ENCODE results near the gene CD248.

CD248 gene

DNA sequence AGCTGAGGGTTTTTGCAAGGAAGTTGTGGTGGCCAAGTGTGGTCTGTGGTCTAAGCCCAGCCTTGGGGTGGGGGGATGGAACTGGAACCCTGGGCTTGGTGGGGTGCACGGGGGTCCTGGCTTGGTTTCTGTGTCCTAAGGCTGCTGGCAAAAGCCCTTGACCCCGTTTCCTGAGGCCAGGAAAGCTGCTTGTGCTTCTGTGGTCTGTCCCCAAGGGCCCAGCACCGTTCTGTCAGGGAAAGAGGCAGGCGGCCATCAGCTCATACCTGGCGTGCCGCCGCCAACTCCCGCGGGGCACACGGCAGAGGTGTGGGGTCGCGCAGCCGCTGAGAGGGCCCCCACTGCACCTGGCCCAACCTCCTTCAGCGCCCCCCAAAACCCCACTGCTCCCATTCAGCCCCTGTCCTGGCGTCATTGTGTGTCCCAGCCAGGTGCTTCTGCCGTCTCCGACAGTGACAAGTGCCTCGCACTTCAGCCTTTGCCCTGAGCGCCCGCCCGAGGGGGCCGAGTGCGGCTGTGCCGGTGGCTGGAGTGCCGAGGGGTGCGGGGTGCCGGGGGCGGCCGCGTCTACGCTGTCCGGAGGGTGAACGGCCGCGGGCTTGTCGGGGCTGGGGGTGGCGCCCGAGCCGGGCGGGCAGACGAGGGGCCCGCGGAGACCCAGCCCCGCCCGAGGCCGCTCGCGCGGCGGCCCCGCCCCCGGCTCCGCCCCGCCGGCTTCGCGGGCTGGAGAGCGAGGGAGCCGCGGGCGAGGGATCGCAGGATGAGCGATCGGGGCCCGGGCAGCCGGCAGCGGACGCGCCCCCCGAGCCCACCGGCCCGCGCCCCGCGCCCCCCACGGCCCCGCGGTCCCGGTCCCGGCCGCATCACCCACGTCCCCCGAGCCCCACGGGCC is 39.1 kb downstream of the CD248 start, which contains the start of gene CNIH2:
Gene CNIH2 (plus strand): TSS at position 705 of the 892 bp plus-strand sequence. CDS start 282 bp downstream, outside the sequence.
- ChIA-PET POLR2A (interaction anchor here (1.1 to 1.6 kb wide), 2 partner anchors 10 to 12 kb away, joined by 3 to 5 read pairs; partner anchors contain the start of genes RAB1B and YIF1A), CTCF (interaction anchor here (1.0 kb wide), 2 partner anchors 9 to 34 kb away, joined by 3 to 4 read pairs; partner anchors contain the start of gene RAB1B)
- Histone ChIP-seq H3K27ac (ENCODE audit: extremely low read depth, low read depth, low read length) (no peak within 1 kb of the TSS), H3K4me1 (ENCODE audit: control insufficient read depth, insufficient read depth, low read length) (no peaks in the 10 kb centered on the region), H3K4me3 (ENCODE audit: low read depth, low read length) (peak within 1 kb of the TSS; percentile 27), H3K36me3 (ENCODE audit: control insufficient read depth in 2 of 2, insufficient read depth in 1 of 2, low read length in 2 of 2) (peaks cover 0 to 38% of the 10 kb centered on the region in 2 experiments; a peak in 1 of 3 replicates), H3K9me3 (ENCODE audit: control insufficient read depth, insufficient read depth, low read depth, low read length) (no peaks in the 10 kb centered on the region)
- TF ChIP-seq, protein P1, sequence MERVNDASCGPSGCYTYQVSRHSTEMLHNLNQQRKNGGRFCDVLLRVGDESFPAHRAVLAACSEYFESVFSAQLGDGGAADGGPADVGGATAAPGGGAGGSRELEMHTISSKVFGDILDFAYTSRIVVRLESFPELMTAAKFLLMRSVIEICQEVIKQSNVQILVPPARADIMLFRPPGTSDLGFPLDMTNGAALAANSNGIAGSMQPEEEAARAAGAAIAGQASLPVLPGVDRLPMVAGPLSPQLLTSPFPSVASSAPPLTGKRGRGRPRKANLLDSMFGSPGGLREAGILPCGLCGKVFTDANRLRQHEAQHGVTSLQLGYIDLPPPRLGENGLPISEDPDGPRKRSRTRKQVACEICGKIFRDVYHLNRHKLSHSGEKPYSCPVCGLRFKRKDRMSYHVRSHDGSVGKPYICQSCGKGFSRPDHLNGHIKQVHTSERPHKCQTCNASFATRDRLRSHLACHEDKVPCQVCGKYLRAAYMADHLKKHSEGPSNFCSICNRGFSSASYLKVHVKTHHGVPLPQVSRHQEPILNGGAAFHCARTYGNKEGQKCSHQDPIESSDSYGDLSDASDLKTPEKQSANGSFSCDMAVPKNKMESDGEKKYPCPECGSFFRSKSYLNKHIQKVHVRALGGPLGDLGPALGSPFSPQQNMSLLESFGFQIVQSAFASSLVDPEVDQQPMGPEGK (tag by site-specific recombination; IDR thresholded peaks at IDR 0.05): peak; percentile 31; the same call in 1 of the 2 replicates
- 0 out of 2 replicates have a peak, but pooled peaks have one; percentile 14 for TF ChIP-seq ZIC2 (tag by site-specific recombination; IDR thresholded peaks at IDR 0.05)
- TF ChIP-seq IKZF3 (tag by site-specific recombination; IDR thresholded peaks at IDR 0.05): no peak
- peak; percentile 64 for TF ChIP-seq ZBTB8A (tag by site-specific recombination; IDR thresholded peaks at IDR 0.05)
- TF ChIP-seq GLIS1 (tag by site-specific recombination; IDR thresholded peaks at IDR 0.05): peak; percentile 27; the same call in 1 of the 2 replicates
- no peak for TF ChIP-seq ZNF529 (tag by site-specific recombination; IDR thresholded peaks at IDR 0.05; ENCODE audit: insufficient replicate concordance)
- no peak for TF ChIP-seq ZNF629 (tag by site-specific recombination; IDR thresholded peaks at IDR 0.05)
- no peak for TF ChIP-seq ZNF114 (tag by site-specific recombination; IDR thresholded peaks at IDR 0.05)
- TF ChIP-seq, protein P2, sequence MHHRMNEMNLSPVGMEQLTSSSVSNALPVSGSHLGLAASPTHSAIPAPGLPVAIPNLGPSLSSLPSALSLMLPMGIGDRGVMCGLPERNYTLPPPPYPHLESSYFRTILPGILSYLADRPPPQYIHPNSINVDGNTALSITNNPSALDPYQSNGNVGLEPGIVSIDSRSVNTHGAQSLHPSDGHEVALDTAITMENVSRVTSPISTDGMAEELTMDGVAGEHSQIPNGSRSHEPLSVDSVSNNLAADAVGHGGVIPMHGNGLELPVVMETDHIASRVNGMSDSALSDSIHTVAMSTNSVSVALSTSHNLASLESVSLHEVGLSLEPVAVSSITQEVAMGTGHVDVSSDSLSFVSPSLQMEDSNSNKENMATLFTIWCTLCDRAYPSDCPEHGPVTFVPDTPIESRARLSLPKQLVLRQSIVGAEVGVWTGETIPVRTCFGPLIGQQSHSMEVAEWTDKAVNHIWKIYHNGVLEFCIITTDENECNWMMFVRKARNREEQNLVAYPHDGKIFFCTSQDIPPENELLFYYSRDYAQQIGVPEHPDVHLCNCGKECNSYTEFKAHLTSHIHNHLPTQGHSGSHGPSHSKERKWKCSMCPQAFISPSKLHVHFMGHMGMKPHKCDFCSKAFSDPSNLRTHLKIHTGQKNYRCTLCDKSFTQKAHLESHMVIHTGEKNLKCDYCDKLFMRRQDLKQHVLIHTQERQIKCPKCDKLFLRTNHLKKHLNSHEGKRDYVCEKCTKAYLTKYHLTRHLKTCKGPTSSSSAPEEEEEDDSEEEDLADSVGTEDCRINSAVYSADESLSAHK (tag by site-specific recombination; IDR thresholded peaks at IDR 0.05): no peak
- TF ChIP-seq BCL11B (tag by site-specific recombination; IDR thresholded peaks at IDR 0.05; ENCODE audit: low read depth): 0 out of 2 replicates have a peak, but pooled peaks have one; percentile 25
- 0 out of 2 replicates have a peak, but pooled peaks have one; percentile 10 for TF ChIP-seq ZBTB7A (tag by site-specific recombination; IDR thresholded peaks at IDR 0.05; ENCODE audit: low read depth)
- TF ChIP-seq ZBTB10 (tag by site-specific recombination; IDR thresholded peaks at IDR 0.05): peak; percentile 33; the same call in 1 of the 2 replicates
- no peak for TF ChIP-seq REST (tag by site-specific recombination; IDR thresholded peaks at IDR 0.05)
- no peak for TF ChIP-seq OSR2 (tag by site-specific recombination; IDR thresholded peaks at IDR 0.05)
- TF ChIP-seq ZEB2 (tag by site-specific recombination; IDR thresholded peaks at IDR 0.05): 0 out of 2 replicates have a peak, but pooled peaks have one; percentile 28
- no peak for TF ChIP-seq ZNF341 (tag by site-specific recombination; IDR thresholded peaks at IDR 0.05; ENCODE audit: low read depth)
- no peak for TF ChIP-seq ZNF701 (tag by site-specific recombination; IDR thresholded peaks at IDR 0.05)
- TF ChIP-seq PRDM1 (tag by site-specific recombination; IDR thresholded peaks at IDR 0.05): no peak
- TF ChIP-seq ZNF600 (tag by site-specific recombination; IDR thresholded peaks at IDR 0.05): peak; percentile 64
- TF ChIP-seq GLIS2 (tag by site-specific recombination; IDR thresholded peaks at IDR 0.05): peak; percentile 71
- TF ChIP-seq KLF8 (tag by site-specific recombination; IDR thresholded peaks at IDR 0.05): peak; percentile 28; the same call in 1 of the 2 replicates
- no peak for TF ChIP-seq ZNF639 (tag by site-specific recombination; IDR thresholded peaks at IDR 0.05)
- 0 out of 2 replicates have a peak, but pooled peaks have one; percentile 11 for TF ChIP-seq ZBTB20 (tag by site-specific recombination; IDR thresholded peaks at IDR 0.05)
- TF ChIP-seq ZNF843 (tag by site-specific recombination; IDR thresholded peaks at IDR 0.05): no peak
- TF ChIP-seq ZNF747 (tag by site-specific recombination; IDR thresholded peaks at IDR 0.05): no peak
